ENCODE data around the gene EPHA1.

DNA sequence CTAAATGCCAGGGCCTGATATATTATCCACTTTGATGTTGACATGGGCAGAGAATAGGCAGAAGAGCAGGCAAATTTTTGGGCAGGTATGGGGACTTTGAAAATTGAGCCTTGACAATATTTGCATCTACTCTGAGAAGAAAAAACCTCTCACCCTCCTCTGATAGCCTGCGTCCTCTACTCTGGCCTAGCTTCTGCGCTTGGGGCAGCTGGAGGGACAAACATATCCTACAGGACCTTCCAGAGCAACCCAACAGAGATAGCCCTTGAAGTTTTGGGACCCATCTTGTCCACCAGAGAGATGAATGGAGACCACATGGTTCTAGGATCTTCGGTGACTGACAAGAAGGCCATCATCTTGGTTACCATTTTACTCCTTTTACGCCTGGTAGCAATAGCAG is 34.5 kb upstream of the EPHA1 start, which contains the start of gene TAS2R60:
- TF ChIP-seq, protein P1, sequence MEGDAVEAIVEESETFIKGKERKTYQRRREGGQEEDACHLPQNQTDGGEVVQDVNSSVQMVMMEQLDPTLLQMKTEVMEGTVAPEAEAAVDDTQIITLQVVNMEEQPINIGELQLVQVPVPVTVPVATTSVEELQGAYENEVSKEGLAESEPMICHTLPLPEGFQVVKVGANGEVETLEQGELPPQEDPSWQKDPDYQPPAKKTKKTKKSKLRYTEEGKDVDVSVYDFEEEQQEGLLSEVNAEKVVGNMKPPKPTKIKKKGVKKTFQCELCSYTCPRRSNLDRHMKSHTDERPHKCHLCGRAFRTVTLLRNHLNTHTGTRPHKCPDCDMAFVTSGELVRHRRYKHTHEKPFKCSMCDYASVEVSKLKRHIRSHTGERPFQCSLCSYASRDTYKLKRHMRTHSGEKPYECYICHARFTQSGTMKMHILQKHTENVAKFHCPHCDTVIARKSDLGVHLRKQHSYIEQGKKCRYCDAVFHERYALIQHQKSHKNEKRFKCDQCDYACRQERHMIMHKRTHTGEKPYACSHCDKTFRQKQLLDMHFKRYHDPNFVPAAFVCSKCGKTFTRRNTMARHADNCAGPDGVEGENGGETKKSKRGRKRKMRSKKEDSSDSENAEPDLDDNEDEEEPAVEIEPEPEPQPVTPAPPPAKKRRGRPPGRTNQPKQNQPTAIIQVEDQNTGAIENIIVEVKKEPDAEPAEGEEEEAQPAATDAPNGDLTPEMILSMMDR (IDR thresholded peaks at IDR 0.05; ENCODE audit: low read length): no peak
- no peak for TF ChIP-seq EZH2phosphoT487 (IDR thresholded peaks at IDR 0.05; ENCODE audit: low read length)
